ENCODE data around the gene KLHL4. TPM values are rescaled to one million over a fixed set of nuclear protein-coding genes. Genes with fewer than 3 reads are reported as not detected.

Gene KLHL4
- total and polyA plus RNA-seq, 2 of the 8 experiments (the other 6 are each of a cell fraction or from before 2014, with no cell fraction given), result 8.8 to 16.0 TPM

GRCh38 chrX:87580862-87581261 lies 63.3 kb downstream of the KLHL4 start:
- Histone ChIP-seq H3K4ac (replicated peaks; ENCODE audit: insufficient read length, low read depth, low read length) (no peak overlapping the region), H3K4me2 (ENCODE audit: insufficient read depth in 1 of 2, low read depth in 2 of 2, low read length in 2 of 2) (no peak overlapping the region), H2BK12ac (ENCODE audit: low read depth, low read length) (no peak overlapping the region), H3K56ac (replicated peaks; ENCODE audit: insufficient read length, low read depth, low read length) (no peak overlapping the region), H3K79me2 (ENCODE audit: control insufficient read depth in 1 of 2, insufficient read depth in 2 of 2, low read length in 2 of 2) (no peaks in the 10 kb centered on the region), H4K8ac (ENCODE audit: extremely low read depth, insufficient read depth, low read length) (no peak overlapping the region), H3K9ac (replicated peaks in 1 of 4; ENCODE audit: extremely low read depth in 1 of 4, low read depth in 3 of 4, low read length in 3 of 4) (no peak overlapping the region), H2BK120ac (replicated peaks; ENCODE audit: low read depth, low read length) (no peak overlapping the region), H2AK5ac (ENCODE audit: low read depth, low read length) (no peak overlapping the region), H3K18ac (ENCODE audit: extremely low read depth, low read length) (no peak overlapping the region), H4K91ac (replicated peaks; ENCODE audit: insufficient read length, low read length) (no peak overlapping the region), H3K79me1 (ENCODE audit: low read depth, low read length) (no peaks in the 10 kb centered on the region), H4K20me1 (replicated peaks in 1 of 2; ENCODE audit: control insufficient read depth in 1 of 2, insufficient read depth in 2 of 2, low read length in 2 of 2) (no peaks in the 10 kb centered on the region), H2BK15ac (ENCODE audit: low read length) (no peak overlapping the region), H3K14ac (ENCODE audit: insufficient read length) (no peak overlapping the region), H3K4me1 (replicated peaks in 1 of 4; ENCODE audit: control insufficient read depth in 3 of 4, insufficient read depth in 4 of 4, low read length in 3 of 4) (peaks cover 0 to 2% (median 0%) of the 10 kb centered on the region in 4 experiments; a peak in 1 of 7 replicates), H2BK5ac (ENCODE audit: low read depth, low read length) (no peak overlapping the region), H2AFZ (ENCODE audit: low read length) (no peak overlapping the region), H3K9me3 (ENCODE audit: insufficient read depth in 2 of 2, low read depth in 1 of 2, low read length in 1 of 2) (no peaks in the 10 kb centered on the region), H3K36me3 (ENCODE audit: control insufficient read depth in 2 of 4, insufficient read depth in 4 of 4, low read length in 3 of 4) (no peaks in the 10 kb centered on the region), H3K23ac (ENCODE audit: insufficient read length) (no peak overlapping the region), H3K23me2 (ENCODE audit: low read depth, low read length) (no peaks in the 10 kb centered on the region), H3K4me3 (ENCODE audit: extremely low read depth in 1 of 4, insufficient read depth in 2 of 4, low read depth in 3 of 4, low read length in 4 of 4) (no peak overlapping the region), H2BK20ac (ENCODE audit: low read length) (no peak overlapping the region), H3K27ac (ENCODE audit: low read depth, low read length) (no peak overlapping the region), H3K27me3 (replicated peaks in 1 of 4; ENCODE audit: control insufficient read depth in 3 of 4, extremely low read depth in 1 of 4, insufficient read depth in 3 of 4, low read length in 3 of 4) (no peaks in the 10 kb centered on the region), H4K5ac (ENCODE audit: insufficient read length, low read depth, low read length) (no peak overlapping the region)
- DNase-seq (ENCODE audit: low read depth in 1 of 2, low spot score in 2 of 2) (no peak), FAIRE-seq (no peak)
- ChIA-PET POLR2A (ENCODE audit: partially characterized antibody) (no interaction called here), CTCF (ENCODE audit: partially characterized antibody) (interaction anchor here (1.2 kb wide), 1 partner anchor 45 kb away, joined by 3 read pairs; no protein-coding TSS in a partner anchor)
- 100% methylated on average over 1 of the region's 2 CpGs; no CpG with 5 or more reads in 1 of the 2 experiments for WGBS, 2 experiments (ENCODE audit: extremely low coverage in 1 of 2, insufficient coverage in 1 of 2, insufficient read length in 1 of 2, insufficient replicate concordance in 2 of 2, low coverage in 1 of 2, low lambda C conversion rate in 2 of 2, missing lambda C conversion rate in 1 of 2)
- TF ChIP-seq CHD1 (IDR thresholded peaks at IDR 0.05; ENCODE audit: low read depth, low read length), result no peak
- no peak for TF ChIP-seq BACH1 (IDR thresholded peaks at IDR 0.05; ENCODE audit: low read length)
- TF ChIP-seq CTCF (IDR thresholded peaks at IDR 0.05; ENCODE audit: control extremely low read depth in 1 of 3, insufficient read depth in 1 of 3, low read depth in 1 of 3, low read length in 3 of 3), result no peak
- no peak for TF ChIP-seq JUND (IDR thresholded peaks at IDR 0.05; ENCODE audit: low read length)
- TF ChIP-seq POLR2A (IDR thresholded peaks at IDR 0.05; ENCODE audit: control extremely low read depth in 1 of 2, low read depth in 2 of 2, low read length in 2 of 2), result no peak
